ENCODE measurements around the gene IL1RL2. TPM values are rescaled to one million over a fixed set of nuclear protein-coding genes. Genes with fewer than 3 reads are reported as not detected.

The IL1RL2 gene
- total and polyA plus RNA-seq, 2 of the 8 experiments (the other 6 are each of a cell fraction or from before 2014, with no cell fraction given) = not detected

DNA sequence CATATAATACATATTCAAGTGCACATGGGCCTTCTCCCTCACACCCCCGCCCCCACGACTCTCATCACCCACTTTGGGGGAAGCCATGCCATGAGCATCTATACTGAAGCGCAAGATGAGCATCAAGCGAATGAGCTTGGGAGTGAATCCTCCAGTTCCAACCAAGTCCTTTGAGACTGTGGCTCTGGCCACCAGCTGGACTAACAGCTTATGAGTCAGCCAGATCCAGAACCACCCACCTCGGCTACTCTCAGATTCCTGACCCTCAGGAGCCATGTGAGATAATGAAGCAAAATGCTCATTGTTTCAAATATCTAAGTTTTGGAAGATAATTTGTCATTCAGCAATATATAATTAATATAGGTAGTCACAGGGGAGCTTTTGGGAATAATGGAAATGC is 102.3 kb downstream of the IL1RL2 start:
- H4K20me1 ChIP-seq (replicated peaks in 1 of 2; ENCODE audit: control insufficient read depth in 1 of 2, insufficient read depth in 2 of 2, low read length in 2 of 2) = no peaks in the 10 kb centered on the region
- ChIA-PET POLR2A (ENCODE audit: partially characterized antibody) (no interaction called here), CTCF (ENCODE audit: partially characterized antibody) (interaction anchor here (4.8 kb wide), 1 partner anchor 12 kb away, joined by 28 read pairs; no protein-coding TSS in a partner anchor)
- no peak overlapping the region for H2BK20ac ChIP-seq (ENCODE audit: low read length)
- no peak overlapping the region for H3K27ac ChIP-seq (ENCODE audit: low read depth, low read length)
- H4K8ac ChIP-seq (ENCODE audit: extremely low read depth, insufficient read depth, low read length) = no peak overlapping the region
- H3K79me2 ChIP-seq (ENCODE audit: control insufficient read depth in 1 of 2, insufficient read depth in 2 of 2, low read length in 2 of 2) = no peaks in the 10 kb centered on the region
- no peak overlapping the region for H3K14ac ChIP-seq (ENCODE audit: insufficient read length)
- H3K23me2 ChIP-seq (ENCODE audit: low read depth, low read length) = no peaks in the 10 kb centered on the region; the same call in 1 of the 2 replicates
- no peak overlapping the region for H3K56ac ChIP-seq (replicated peaks; ENCODE audit: insufficient read length, low read depth, low read length)
- TF ChIP-seq GABPA (IDR thresholded peaks at IDR 0.05; ENCODE audit: borderline replicate concordance, insufficient read depth, low read length) = no peak
- TF ChIP-seq TAF1 (IDR thresholded peaks at IDR 0.05; ENCODE audit: low read depth, low read length) = no peak
- no peak for TF ChIP-seq CBX5 (IDR thresholded peaks at IDR 0.05; ENCODE audit: low read depth, low read length)
- no peak for TF ChIP-seq RAD21 (IDR thresholded peaks at IDR 0.05 in 1 of 2, conservative IDR thresholded peaks at IDR 0.05 in 1 of 2; ENCODE audit: low read depth in 2 of 2, low read length in 2 of 2)
- TF ChIP-seq, protein P1, sequence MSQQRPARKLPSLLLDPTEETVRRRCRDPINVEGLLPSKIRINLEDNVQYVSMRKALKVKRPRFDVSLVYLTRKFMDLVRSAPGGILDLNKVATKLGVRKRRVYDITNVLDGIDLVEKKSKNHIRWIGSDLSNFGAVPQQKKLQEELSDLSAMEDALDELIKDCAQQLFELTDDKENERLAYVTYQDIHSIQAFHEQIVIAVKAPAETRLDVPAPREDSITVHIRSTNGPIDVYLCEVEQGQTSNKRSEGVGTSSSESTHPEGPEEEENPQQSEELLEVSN (IDR thresholded peaks at IDR 0.05) = no peak
- TF ChIP-seq SUZ12 (IDR thresholded peaks at IDR 0.05; ENCODE audit: low read length) = no peak
- TF ChIP-seq MAFK (IDR thresholded peaks at IDR 0.05; ENCODE audit: low read depth, low read length) = no peak
- no peak for TF ChIP-seq POLR2A (IDR thresholded peaks at IDR 0.05; ENCODE audit: control extremely low read depth in 1 of 2, low read depth in 2 of 2, low read length in 2 of 2)
- TF ChIP-seq BCL11A (IDR thresholded peaks at IDR 0.05; ENCODE audit: low read depth in 2 of 2, low read length in 2 of 2) = no peak
- no peak for TF ChIP-seq FOSL1 (IDR thresholded peaks at IDR 0.05; ENCODE audit: insufficient read depth, low read depth, low read length)
- TF ChIP-seq, protein P2, sequence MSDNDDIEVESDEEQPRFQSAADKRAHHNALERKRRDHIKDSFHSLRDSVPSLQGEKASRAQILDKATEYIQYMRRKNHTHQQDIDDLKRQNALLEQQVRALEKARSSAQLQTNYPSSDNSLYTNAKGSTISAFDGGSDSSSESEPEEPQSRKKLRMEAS (IDR thresholded peaks at IDR 0.05) = no peak
- no peak for TF ChIP-seq EGR1 (IDR thresholded peaks at IDR 0.05; ENCODE audit: borderline replicate concordance, low read depth, low read length)
- TF ChIP-seq CREB1 (IDR thresholded peaks at IDR 0.05) = no peak
- no peak for TF ChIP-seq SRF (IDR thresholded peaks at IDR 0.05; ENCODE audit: low read depth, low read length)
- no peak overlapping the region for H3K23ac ChIP-seq (ENCODE audit: insufficient read length)
- H2BK5ac ChIP-seq (ENCODE audit: low read depth, low read length) = no peak overlapping the region
- 92% methylated on average over 5 of the region's 5 CpGs; no CpG with 5 or more reads in 1 of the 2 experiments for WGBS, 2 experiments (ENCODE audit: extremely low coverage in 1 of 2, insufficient coverage in 1 of 2, insufficient read length in 1 of 2, insufficient replicate concordance in 2 of 2, low coverage in 1 of 2, low lambda C conversion rate in 2 of 2, missing lambda C conversion rate in 1 of 2)
- H3K4ac ChIP-seq (replicated peaks; ENCODE audit: insufficient read length, low read depth, low read length) = no peak overlapping the region
- H3K4me1 ChIP-seq (replicated peaks in 1 of 4; ENCODE audit: control insufficient read depth in 3 of 4, insufficient read depth in 4 of 4, low read length in 3 of 4) = no peaks in the 10 kb centered on the region
- no peak overlapping the region for H4K91ac ChIP-seq (replicated peaks; ENCODE audit: insufficient read length, low read length)
- no peak overlapping the region for H2BK12ac ChIP-seq (ENCODE audit: low read depth, low read length)
- H2AK5ac ChIP-seq (ENCODE audit: low read depth, low read length) = no peak overlapping the region
- H3K4me3 ChIP-seq (ENCODE audit: extremely low read depth in 1 of 4, insufficient read depth in 2 of 4, low read depth in 3 of 4, low read length in 4 of 4) = no peak overlapping the region
- FAIRE-seq (no peak), DNase-seq (ENCODE audit: low read depth in 1 of 2, low spot score in 2 of 2) (no peak)
- no peaks in the 10 kb centered on the region for H3K36me3 ChIP-seq (ENCODE audit: control insufficient read depth in 2 of 4, insufficient read depth in 4 of 4, low read length in 3 of 4)
- H3K79me1 ChIP-seq (ENCODE audit: low read depth, low read length) = no peaks in the 10 kb centered on the region
- H3K4me2 ChIP-seq (ENCODE audit: insufficient read depth in 1 of 2, low read depth in 2 of 2, low read length in 2 of 2) = no peak overlapping the region
- H3K27me3 ChIP-seq (replicated peaks in 1 of 4; ENCODE audit: control insufficient read depth in 3 of 4, extremely low read depth in 1 of 4, insufficient read depth in 3 of 4, low read length in 3 of 4) = peaks cover 0 to 1% (median 0%) of the 10 kb centered on the region in 4 experiments; a peak in 1 of 7 replicates
- H3K9me3 ChIP-seq (ENCODE audit: insufficient read depth in 2 of 2, low read depth in 1 of 2, low read length in 1 of 2) = no peaks in the 10 kb centered on the region
- H2BK120ac ChIP-seq (replicated peaks; ENCODE audit: low read depth, low read length) = no peak overlapping the region
- no peak overlapping the region for H2BK15ac ChIP-seq (ENCODE audit: low read length)
- no peak overlapping the region for H4K5ac ChIP-seq (ENCODE audit: insufficient read length, low read depth, low read length)
- H3K9ac ChIP-seq (replicated peaks in 1 of 4; ENCODE audit: extremely low read depth in 1 of 4, low read depth in 3 of 4, low read length in 3 of 4) = no peak overlapping the region
- H3K18ac ChIP-seq (ENCODE audit: extremely low read depth, low read length) = no peak overlapping the region
- no peak overlapping the region for H2AFZ ChIP-seq (ENCODE audit: low read length)
